PC-3 (cell line): ENCODE data around the gene KRTAP6-2.

Experiments
- EZH2 ChIP-seq: fragments of 300-600 bp; sonication (generic); IDR thresholded peaks from one replicate; pipeline ENCODE4 v1.6.1; 2017; ENCODE audit warnings: antibody characterized with exemption, mild to moderate bottlenecking, low read length; ENCODE audit not compliant: unreplicated experiment
- EZH2phosphoT487 ChIP-seq: fragments of 300-600 bp; sonication (generic); IDR thresholded peaks from 2 replicates; pipeline ENCODE4 v1.6.1; 2018; ENCODE audit warnings: mild to moderate bottlenecking, antibody characterized with exemption, low read length, borderline replicate concordance

GRCh38 chr21:30590297-30590696 lies 8.4 kb downstream of the KRTAP6-2 start, which contains the start of gene KRTAP22-2:
- TF ChIP-seq EZH2 (no peak), EZH2phosphoT487 (no peak)
